SW480 (cell line): Measurements from ENCODE around the gene CCDC201.

Experiments
- DNase-seq: peaks from one replicate; pipeline ENCODE4 v3.0.0-alpha.2; 2016; ENCODE audit warnings: low spot score

CCDC201 gene

GRCh38 chr7:45873035-45873354, at the start of gene CCDC201:
Gene CCDC201 (minus strand): TSS chr7:45873082. CDS start chr7:45873007, 75 bp downstream.
- no peak for DNase-seq

GRCh38 chr7:45921699-45922519, 49.0 kb upstream of the CCDC201 start:
- DNase-seq, result peak; percentile 75

DNA sequence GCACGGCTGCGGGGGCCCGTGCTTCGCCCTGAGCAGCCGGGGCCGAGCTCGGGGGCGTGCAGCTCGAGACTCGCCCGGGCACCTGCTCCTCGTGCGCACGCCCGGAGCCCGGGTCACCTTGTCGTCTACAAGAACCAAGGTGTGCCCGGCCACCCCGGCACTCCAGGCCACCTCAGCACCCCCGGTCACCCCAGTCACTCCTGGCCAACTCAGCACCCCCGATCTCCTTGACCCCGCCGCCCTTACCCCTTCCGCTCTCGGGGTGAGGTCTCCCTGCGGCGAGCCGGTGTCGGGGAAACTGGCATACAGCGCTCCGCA, 48.5 kb upstream of the CCDC201 start:
- DNase-seq, result no peak

DNA sequence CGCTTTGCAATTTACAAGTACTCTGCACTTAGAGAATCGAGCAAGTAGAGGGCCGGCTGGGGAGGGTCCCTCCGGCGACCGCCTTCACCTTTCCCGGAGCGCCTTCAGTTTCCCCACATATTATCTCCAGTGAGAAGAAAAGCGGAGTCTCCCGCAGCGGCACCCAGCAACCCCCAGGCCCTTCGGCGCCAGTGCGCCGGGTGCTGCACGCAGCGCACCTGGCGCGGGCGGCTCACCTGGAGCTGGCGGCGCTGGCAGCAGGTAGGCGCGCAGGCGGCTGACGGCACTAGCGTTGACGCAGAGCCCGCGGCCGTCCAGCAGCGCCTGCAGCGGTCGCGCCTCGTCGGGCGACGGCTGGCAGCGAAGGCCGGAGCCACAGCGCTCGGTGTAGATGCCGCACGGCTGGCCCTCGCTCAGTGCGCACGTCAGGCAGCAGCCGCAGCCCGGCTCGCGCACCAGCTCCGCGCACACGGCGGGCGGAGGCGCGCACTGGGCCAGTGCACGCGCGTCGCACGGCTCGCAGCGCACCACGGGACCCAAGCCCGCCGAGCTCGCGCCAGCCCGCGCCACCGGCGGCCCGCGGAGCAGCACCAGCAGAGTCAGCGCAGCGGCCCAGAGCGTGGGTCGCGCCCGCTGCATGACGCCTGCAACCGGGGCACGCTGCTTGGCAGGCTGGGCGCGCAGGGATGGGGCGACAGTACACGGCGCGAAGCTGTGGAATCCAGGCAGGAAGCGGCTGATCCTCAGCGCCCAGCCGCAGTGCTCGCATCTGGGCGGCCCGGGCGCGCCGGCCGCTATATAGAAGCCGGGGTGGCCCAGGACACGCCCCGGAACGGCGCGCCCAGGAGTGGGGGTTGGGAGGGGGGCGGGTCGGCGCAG, 47.9 kb upstream of the CCDC201 start, which contains the start of gene IGFBP3:
TSS of gene IGFBP3 (minus strand) at position 771 of the 879 bp plus-strand sequence. CDS start at position 639, 132 bp downstream.
- DNase-seq, result peak; percentile 76

DNA sequence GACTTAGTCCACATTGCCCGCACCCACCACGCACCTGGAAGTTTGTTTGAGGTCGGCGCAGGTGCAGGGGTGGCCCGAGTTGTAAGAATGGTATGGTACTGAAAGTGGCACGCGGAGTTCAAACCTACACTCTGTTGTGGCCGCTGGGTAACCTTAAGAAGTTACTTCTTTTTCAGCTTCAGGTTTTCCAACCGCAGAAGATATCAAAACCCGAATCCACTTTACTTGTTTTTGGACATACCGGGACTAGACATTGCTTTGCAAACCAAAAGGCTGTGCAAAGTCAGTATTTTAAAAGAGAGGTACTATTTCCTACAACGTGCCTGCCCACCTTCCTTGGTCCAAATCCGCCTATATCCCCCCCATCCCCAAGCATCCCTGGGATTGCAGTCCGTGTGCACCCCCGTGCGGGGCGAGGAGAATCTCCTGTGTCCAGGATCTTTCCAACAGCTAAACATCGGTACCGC, 47.1 kb upstream of the CCDC201 start:
- no peak for DNase-seq

DNA sequence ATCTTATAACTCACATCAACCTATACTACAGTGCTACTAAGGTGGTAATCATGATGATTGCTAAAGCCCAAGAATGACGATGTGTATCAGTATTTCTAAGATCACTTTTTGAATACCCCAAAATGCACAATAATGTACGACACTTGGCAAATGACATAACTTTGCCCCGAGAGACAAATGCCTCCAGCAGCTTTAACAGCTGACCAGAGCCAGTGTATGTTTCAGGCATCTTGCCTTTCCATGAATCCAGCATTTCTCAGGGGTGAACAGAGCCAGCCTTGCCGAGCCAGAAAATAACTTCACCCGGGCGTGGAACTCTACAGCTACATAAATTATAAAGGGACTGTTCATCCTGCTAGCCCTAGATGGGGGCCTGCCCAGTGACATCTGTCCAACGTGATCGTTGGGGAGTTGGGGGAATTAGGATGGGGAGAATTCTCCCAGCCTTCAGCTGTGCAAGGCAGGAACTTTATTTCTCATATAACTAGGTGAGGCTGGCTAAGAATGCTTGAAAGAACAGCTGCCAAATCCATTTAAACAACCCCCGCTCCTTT, 46.4 kb upstream of the CCDC201 start:
- no peak for DNase-seq

DNA sequence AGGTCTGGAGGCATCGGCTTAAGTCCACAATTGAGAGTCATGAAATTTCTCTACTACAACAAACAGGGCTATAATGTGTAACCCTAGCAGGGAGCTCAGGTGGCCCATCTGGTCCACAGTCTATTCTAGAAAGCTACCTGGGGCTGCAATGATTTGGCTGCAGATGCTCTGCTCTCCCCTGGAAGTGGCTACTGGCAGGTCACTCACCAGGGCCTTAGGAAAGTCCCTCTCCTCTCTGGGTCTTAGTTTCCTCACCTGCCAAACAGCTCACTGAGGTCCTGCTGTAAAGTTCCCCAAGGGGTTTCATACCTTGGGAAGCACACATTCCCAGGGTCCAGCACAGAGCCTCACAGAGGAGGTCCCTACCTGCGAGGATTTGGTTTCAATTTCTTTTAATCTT, 45.7 kb upstream of the CCDC201 start:
- DNase-seq, result no peak

- DNase-seq, result peak; percentile 66
Measured at GRCh38 chr7:45917658-45918057, 44.8 kb upstream of the CCDC201 start.

GRCh38 chr7:45917064-45917463, 44.2 kb upstream of the CCDC201 start:
- no peak for DNase-seq

DNA sequence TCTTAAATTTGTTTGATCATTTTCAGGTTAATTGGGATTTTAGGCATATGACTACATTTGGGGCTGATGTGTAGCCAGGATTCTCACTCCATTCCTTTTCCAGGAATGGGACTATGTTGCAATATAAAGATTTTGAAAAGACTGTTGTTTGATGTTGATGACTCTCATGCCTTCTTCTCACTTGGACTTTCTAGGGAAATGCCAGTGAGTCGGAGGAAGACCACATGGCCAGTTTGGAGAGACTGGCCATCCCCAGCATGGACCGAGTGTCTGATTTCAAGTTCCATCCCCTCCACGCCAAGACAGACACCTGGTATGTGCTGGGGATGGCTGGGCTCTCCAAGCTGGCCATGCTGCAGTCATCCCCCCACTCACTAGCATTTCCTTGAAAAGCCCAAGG, 42.7 kb upstream of the CCDC201 start:
- DNase-seq, result no peak

DNA sequence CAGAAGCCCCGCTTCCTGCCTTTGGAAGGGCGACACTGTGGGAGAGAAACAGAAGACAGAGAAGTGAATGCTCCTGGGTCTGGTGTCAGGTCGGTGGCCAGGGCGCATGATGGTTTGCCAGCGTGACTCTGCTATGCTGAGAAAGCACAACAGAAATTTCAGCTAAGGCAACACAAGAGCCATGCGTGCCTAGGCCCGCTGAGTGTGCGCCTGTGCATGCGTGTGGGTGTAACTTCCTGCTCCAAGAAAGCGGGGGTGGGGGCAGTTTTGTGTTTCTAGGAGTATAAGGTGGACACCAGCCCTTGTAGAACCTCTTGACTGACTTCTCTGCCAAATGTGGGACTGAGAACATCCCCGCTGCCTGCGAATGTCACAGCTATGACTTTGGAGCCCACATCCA, 42.0 kb upstream of the CCDC201 start:
- no peak for DNase-seq

DNA sequence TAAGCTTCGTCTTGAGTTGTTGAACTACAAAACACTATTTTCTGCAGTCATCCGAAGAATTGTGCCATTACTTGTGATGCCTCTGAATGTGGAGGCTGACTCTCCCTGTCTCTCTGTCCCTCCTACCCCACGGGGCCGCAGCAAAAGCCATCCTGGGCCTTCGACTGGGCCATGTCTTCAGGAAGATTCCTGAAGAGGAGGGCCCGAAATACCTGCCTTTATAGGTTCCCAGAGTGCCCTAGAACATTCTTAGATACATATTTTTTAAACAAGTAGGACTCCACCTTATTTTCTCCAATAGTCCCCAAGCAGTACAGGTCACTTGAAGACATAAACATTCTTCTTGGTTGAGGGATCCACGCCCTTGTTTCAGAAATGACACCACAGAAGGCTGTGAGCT, 40.1 kb upstream of the CCDC201 start:
- no peak for DNase-seq

- no peak for DNase-seq
Measured at GRCh38 chr7:45911311-45911710, 38.4 kb upstream of the CCDC201 start.

- no peak for DNase-seq
Measured at GRCh38 chr7:45910855-45911254, 38.0 kb upstream of the CCDC201 start.

GRCh38 chr7:45909561-45909960, 36.7 kb upstream of the CCDC201 start:
- no peak for DNase-seq

DNA sequence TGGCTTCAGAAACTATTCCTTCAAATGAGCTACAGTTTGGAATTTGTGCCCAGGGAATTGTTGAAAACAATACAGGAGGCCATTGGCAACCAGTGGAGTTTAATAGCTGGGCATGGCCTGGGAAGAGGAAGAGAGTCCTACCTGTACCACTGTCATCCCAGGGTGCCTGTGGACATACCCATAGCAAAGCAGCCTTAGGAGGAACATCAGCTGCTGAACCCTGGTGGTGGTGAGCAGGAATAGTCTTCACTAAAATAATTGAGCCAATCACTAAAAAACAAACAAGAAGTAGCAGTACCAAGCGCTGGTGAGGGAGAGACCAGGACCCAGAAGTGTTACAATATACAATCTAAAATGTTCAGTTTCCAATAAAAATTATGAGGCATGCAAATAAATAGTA, 29.9 kb upstream of the CCDC201 start:
- no peak for DNase-seq

- DNase-seq, result no peak
Measured at GRCh38 chr7:45901566-45901965, 28.7 kb upstream of the CCDC201 start.

- DNase-seq, result no peak
Measured at GRCh38 chr7:45898222-45898621, 25.3 kb upstream of the CCDC201 start.

GRCh38 chr7:45897042-45897690, 24.3 kb upstream of the CCDC201 start:
- no peak for DNase-seq

DNA sequence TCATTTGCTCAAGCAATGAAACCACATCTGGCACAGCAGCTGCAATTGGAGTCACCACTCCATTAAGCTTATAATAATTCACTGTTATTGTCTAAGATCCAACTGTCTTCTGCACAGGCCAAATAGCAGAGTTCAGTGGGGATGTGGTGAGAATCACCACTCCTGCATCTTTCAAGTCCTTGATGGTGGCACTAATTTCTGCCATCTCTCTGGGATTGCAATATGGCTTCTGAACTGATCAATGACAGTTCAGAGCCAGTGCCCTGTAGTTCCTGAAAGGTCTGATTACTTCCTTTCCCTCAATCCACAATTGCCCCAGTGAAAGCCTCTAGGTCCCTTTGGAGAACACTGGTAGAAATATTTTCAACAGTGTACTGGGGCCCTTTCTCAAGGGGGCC, 21.8 kb upstream of the CCDC201 start:
- DNase-seq, result no peak

DNA sequence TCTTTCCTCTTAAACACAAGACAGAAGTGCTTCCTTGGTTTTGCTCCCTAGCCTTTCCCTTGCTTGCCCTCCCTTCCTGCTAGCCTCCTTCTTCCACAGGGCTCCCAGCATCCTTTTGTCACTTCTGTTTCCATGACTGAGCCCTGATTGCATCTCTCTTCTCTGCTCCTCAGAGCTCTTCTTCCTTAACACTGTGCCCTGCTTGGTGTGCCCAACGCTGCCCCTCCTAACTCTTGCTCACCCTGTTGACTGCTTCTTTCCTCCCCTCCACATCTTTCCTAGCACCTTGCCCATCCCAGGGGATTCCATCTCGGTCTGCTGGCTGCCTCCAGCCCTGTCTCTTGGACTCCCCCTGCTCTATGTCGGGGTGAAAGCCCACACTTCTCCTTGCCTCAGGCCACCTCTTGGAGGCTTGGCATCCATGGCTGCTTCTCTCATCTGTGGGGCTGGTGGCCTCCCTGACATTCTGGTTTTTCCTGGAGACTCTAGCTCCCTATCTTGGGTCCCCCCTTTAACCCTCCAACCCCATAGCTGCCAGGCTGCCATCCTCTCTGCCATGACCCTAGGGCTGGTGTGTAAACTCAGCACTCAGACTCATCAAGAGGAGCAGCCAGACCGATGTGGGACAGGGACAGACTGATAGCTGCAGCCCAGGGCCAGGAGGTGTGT, 21.2 kb upstream of the CCDC201 start:
- no peak for DNase-seq
